Ovary (tissue), 9 donors: Measurements from ENCODE around the gene C22orf15. TPM values are rescaled to one million over a fixed set of nuclear protein-coding genes. Genes with fewer than 3 reads are reported as not detected.

Source experiments
- DNase-seq, 5 donors: peaks; one replicate each; pipeline ENCODE4 v3.0.0-alpha.2; 2019 to 2020
- H3K27ac ChIP-seq, 2 donors: fragments of 200-600 bp; one replicate each; pipeline versions ENCODE4 v1.5.1 to v1.8.0; 2019 to 2022
- H3K27me3 ChIP-seq: fragments of 200-600 bp; one replicate; pipeline ENCODE4 v1.8.0; 2022
- H3K36me3 ChIP-seq: fragments of 200-600 bp; sonication (generic); one replicate; pipeline ENCODE4 v1.5.1; 2019
- H3K4me1 ChIP-seq: one replicate; pipeline ENCODE4 v1.8.1; 2013; ENCODE audit warnings: mild to moderate bottlenecking, moderate library complexity; ENCODE audit not compliant: insufficient read depth
- H3K4me3 ChIP-seq: fragments of 200-600 bp; sonication (generic); one replicate; pipeline ENCODE4 v1.5.1; 2017
- H3K9me3 ChIP-seq, 2 donors: fragments of 200-600 bp in 1 of 2; sonication (generic) in 1 of 2; one replicate each; pipeline versions ENCODE4 v1.5.1 to v1.8.1; 2013 to 2019; ENCODE audit warnings: mild to moderate bottlenecking in 1 of 2, moderate library complexity in 1 of 2
- EP300 ChIP-seq: sonication (generic); formaldehyde crosslinking; IDR thresholded peaks from one replicate; pipeline ENCODE4 v1.6.1; 2017; ENCODE audit warnings: antibody characterized with exemption
- POLR2A ChIP-seq: fragments of 450-650 bp; IDR thresholded peaks from one replicate; pipeline ENCODE4 v1.6.1; 2017; ENCODE audit warnings: antibody characterized with exemption, mild to moderate bottlenecking, moderate library complexity
- WGBS, 3 donors: extraction: QIAGEN DNeasy Blood & Tissue Kit in 1 of 3; methylation state at CpG; one replicate each; pipeline versions ENCODE4 v1.1.5 to v1.1.7; 2013 to 2017; 5-methylcytosine and 5-hydroxymethylcytosine counted together
- intact Hi-C, 4 donors: fragments of 100-400 bp; cut with DNase I; formaldehyde crosslinking; loops; one replicate each; pipeline versions ENCODE4 v1.11.0 to v1.15.1; 2022 to 2023
- polyA plus RNA-seq, 2 donors: library from polyadenylated mRNA; stranded (reverse); fragments of 200-250 nt in 1 of 2; fragments of 350-450 nt in 1 of 2; fragmentation: Illumina TruSeq in 1 of 2; extraction: RNeasy Lipid Tissue Mini Kit (QIAGEN cat#74804) in 1 of 2; gene quantifications; one replicate each; pipeline ENCODE4 v1.2.3, GENCODE V29; 2013 to 2014
- total RNA-seq, 7 donors: library from RNA; depleted of rRNA in 2 of 7; stranded (reverse); fragments of >200 nt in 2 of 7; fragmentation: NEBNext Ultra II Directional in 3 of 7; extraction: Animal tissue kit (Norgen Biotek cat#: 25700) in 3 of 7; gene quantifications; one replicate each; pipeline versions ENCODE4 v1.1.0 to v1.2.4, GENCODE V29; 2016 to 2023
- TF ChIP-seq, protein P1 (sequence below), 3 donors: fragments of 450-650 bp in 2 of 3; fragments of 200-600 bp in 1 of 3; IDR thresholded peaks; one replicate each; pipeline versions ENCODE4 v1.5.1 to v1.8.0; 2016 to 2022; ENCODE audit warnings: antibody characterized with exemption in 3 of 3, mild to moderate bottlenecking in 1 of 3
- donor health status: DM: no; HTN: no; CAD: no; lungs with moderate emphysema.
- donor health status: DM: no; HTN: no; CAD: no.
- donor health status: Bipolar disorder and iron deficiency.
- donor health status: DM: yes; HTN: yes; CAD: no.
- donor health status: DM: no; HTN: no; CAD: no.
- donor health status: DM: yes; HTN: yes; CAD: no.

Gene C22orf15
- total and polyA plus RNA-seq, 9 donors: 0.28 to 6.5 (median 0.77) TPM

- Histone ChIP-seq H3K4me1 (peaks cover 8% of the 10 kb centered on the region), H3K27ac (no peak overlapping the region)
Measured at GRCh38 chr22:23764899-23765881, 2.4 kb downstream of the C22orf15 start.

DNA sequence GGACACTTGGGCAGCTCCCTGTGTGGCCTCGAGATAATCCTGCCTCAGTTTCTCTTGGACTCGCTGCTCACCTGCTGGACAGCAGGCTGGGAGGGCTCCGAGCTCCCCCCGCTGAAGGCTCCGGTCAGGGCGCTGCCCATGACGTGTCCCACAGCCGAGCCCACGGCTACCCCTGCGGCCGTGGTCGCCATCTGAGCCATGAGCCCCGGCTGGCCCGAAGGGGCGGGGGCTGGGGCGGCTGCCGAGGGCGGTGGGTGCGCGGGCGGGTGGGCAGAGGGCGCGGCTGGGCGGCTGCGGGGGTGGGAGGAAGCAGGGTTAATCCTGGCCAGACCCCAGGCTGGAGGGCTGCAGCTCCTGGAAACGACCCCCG is 4.5 kb downstream of the C22orf15 start:
- DNase-seq: no peak
- no peak for TF ChIP-seq POLR2A
- TF ChIP-seq, protein P1, sequence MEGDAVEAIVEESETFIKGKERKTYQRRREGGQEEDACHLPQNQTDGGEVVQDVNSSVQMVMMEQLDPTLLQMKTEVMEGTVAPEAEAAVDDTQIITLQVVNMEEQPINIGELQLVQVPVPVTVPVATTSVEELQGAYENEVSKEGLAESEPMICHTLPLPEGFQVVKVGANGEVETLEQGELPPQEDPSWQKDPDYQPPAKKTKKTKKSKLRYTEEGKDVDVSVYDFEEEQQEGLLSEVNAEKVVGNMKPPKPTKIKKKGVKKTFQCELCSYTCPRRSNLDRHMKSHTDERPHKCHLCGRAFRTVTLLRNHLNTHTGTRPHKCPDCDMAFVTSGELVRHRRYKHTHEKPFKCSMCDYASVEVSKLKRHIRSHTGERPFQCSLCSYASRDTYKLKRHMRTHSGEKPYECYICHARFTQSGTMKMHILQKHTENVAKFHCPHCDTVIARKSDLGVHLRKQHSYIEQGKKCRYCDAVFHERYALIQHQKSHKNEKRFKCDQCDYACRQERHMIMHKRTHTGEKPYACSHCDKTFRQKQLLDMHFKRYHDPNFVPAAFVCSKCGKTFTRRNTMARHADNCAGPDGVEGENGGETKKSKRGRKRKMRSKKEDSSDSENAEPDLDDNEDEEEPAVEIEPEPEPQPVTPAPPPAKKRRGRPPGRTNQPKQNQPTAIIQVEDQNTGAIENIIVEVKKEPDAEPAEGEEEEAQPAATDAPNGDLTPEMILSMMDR (IDR thresholded peaks at IDR 0.05): no peak
- no peak for TF ChIP-seq EP300
- peaks cover 9% of the 10 kb centered on the region for H3K4me1 ChIP-seq
- 7 to 12% (median 11%) methylated on average over 20 to 27 of the region's 27 CpGs for WGBS, 3 donors
- no peak overlapping the region for H3K27ac ChIP-seq
- H3K36me3 ChIP-seq: no peaks in the 10 kb centered on the region
- no peaks in the 10 kb centered on the region for H3K27me3 ChIP-seq
- no peaks in the 10 kb centered on the region for H3K9me3 ChIP-seq
- peak overlapping the region; percentile 52 for H3K4me3 ChIP-seq
- intact Hi-C loops: loop anchor here (2.0 to 5.0 kb wide), 2 partner anchors 46 to 80 kb away; no protein-coding TSS in a partner anchor

More at GRCh38 chr22:23764899-23765881, 2.4 kb downstream of the C22orf15 start:
- intact Hi-C loops: loop anchor here (5.0 kb wide), 2 partner anchors 53 to 82 kb away; no protein-coding TSS in a partner anchor
- DNase-seq: no peak
- Histone ChIP-seq H3K27me3 (no peaks in the 10 kb centered on the region), H3K9me3 (no peaks in the 10 kb centered on the region), H3K4me3 (no peak overlapping the region), H3K36me3 (no peaks in the 10 kb centered on the region)
- 89 to 97% (median 91%) methylated on average over 9 of the region's 9 CpGs for whole genome bisulfite sequencing, 3 donors
- TF ChIP-seq, protein P1 (IDR thresholded peaks at IDR 0.05): no peak
- TF ChIP-seq POLR2A: no peak
- TF ChIP-seq EP300: no peak

DNA sequence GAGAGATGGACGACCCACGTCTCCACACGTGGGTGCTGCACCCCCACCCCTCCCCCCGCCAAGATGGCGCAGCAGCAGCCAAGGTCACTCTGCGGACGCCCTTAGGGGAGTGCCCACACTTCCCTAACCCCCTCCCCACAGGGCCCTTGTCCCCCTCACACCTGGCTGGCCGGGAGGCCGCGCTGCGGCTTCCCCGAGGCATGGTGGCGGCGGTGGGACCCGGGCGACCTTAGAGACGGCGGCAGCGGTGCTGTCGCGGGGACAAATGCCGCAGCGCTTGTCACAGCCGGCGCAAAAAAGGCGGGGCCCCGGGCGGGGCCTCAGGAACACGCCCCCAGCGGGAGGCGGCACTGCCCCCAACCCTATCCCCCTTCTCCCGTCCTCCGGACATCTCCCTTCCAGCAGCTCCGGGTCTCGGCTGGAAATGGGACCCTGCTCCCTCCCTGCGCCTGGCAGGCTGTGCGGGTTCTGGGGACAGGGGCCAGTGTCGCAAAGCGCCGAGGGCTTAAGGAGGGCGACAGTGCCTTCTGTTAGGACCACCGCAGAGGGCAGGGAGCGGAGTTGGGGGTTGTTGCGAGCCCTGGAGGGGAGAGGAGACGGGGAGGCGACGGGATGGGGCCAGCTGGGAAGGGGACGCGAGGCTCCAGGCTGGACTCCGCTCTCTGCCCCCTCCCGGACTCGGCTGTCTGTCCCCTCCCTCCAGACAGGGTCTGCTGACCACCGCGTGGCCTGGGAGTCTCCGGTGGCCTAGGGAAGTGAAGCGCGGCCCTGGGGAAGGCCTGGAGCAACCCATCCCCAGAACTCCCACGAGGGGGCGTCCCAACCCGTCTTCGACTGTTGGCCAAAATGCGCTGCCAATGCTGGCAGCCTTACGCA is 5.1 kb downstream of the C22orf15 start, which contains the start of gene CHCHD10:
Gene CHCHD10 (minus strand): TSS at position 300 of the 876 bp plus-strand sequence. CDS start 98 bp downstream, at position 202.
- DNase-seq: peak; percentile 80 to 90 (median 84)
- H3K4me3 ChIP-seq: peak within 1 kb of the TSS; percentile 52
- no peaks in the 10 kb centered on the region for H3K36me3 ChIP-seq
- intact Hi-C loops: loop anchor here (2.0 to 5.0 kb wide), 2 partner anchors 47 to 79 kb away; no protein-coding TSS in a partner anchor
- no peak for TF ChIP-seq EP300
- TF ChIP-seq, protein P1 (IDR thresholded peaks at IDR 0.05): peak; percentile 46 to 84 (median 82)
- no peaks in the 10 kb centered on the region for H3K9me3 ChIP-seq
- peaks cover 10% of the 10 kb centered on the region for H3K4me1 ChIP-seq
- no peaks in the 10 kb centered on the region for H3K27me3 ChIP-seq
- 2 to 3% (median 3%) methylated on average over 33 to 63 of the region's 63 CpGs for WGBS, 3 donors
- no peak within 1 kb of the TSS for H3K27ac ChIP-seq
